ENCODE results near the gene OCA2. TPM values are rescaled to one million over a fixed set of nuclear protein-coding genes. Genes with fewer than 3 reads are reported as not detected.

OCA2 gene
- total RNA-seq, 1 experiment from 2014 or later, result 0.09 TPM

DNA sequence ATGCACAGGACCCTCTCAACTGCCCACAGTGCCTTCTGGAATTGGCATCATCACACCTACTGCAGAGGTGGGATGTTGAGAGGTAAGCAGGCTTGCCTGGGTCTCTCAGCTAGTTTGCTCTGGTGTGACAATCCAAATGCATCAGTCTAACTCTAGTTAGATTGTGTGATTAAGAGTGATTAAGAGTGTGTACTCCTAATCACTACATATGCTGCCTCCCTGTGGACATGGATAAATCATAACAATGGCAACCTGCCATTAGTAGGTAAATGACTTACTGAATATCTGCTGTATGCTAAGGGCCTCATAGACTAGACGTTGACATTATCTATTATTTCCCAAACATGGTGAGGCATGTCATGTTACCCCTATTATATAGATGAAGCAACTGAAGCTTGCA lies 342.1 kb downstream of the OCA2 start:
- DNase-seq (ENCODE audit: low spot score), result no peak
- intact Hi-C loops (cut with micrococcal nuclease; ENCODE audit: unreplicated experiment), result no loop called here
- Histone ChIP-seq H3K4me3 (ENCODE audit: low read depth, low read length, poor library complexity, severe bottlenecking) (no peak overlapping the region), H3K4me1 (ENCODE audit: insufficient read depth, low read length, poor library complexity, severe bottlenecking) (no peaks in the 10 kb centered on the region), H3K27ac (ENCODE audit: low read depth, low read length, poor library complexity, severe bottlenecking) (no peak overlapping the region), H3K27me3 (replicated peaks; ENCODE audit: insufficient read depth, low read depth, low read length, poor library complexity) (no peaks in the 10 kb centered on the region), H3K36me3 (ENCODE audit: insufficient read depth, low read length, poor library complexity, severe bottlenecking) (no peaks in the 10 kb centered on the region), H3K9me3 (ENCODE audit: low read depth, low read length, poor library complexity, severe bottlenecking) (peaks cover 66% of the 10 kb centered on the region)
- ChIA-PET CTCF (no interaction called here), POLR2A (ENCODE audit: low non-redundant PET) (no interaction called here)
- no TSS peak for BruUV-seq (replicated peaks)
- TF ChIP-seq, protein P1, sequence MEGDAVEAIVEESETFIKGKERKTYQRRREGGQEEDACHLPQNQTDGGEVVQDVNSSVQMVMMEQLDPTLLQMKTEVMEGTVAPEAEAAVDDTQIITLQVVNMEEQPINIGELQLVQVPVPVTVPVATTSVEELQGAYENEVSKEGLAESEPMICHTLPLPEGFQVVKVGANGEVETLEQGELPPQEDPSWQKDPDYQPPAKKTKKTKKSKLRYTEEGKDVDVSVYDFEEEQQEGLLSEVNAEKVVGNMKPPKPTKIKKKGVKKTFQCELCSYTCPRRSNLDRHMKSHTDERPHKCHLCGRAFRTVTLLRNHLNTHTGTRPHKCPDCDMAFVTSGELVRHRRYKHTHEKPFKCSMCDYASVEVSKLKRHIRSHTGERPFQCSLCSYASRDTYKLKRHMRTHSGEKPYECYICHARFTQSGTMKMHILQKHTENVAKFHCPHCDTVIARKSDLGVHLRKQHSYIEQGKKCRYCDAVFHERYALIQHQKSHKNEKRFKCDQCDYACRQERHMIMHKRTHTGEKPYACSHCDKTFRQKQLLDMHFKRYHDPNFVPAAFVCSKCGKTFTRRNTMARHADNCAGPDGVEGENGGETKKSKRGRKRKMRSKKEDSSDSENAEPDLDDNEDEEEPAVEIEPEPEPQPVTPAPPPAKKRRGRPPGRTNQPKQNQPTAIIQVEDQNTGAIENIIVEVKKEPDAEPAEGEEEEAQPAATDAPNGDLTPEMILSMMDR (conservative IDR thresholded peaks at IDR 0.05; ENCODE audit: low read depth, low read length), result no peak
- no peak for TF ChIP-seq EZH2 (IDR thresholded peaks at IDR 0.05; ENCODE audit: borderline replicate concordance, low read depth, low read length, poor library complexity, severe bottlenecking)

- intact Hi-C loops (cut with micrococcal nuclease; ENCODE audit: unreplicated experiment), result no loop called here
- TF ChIP-seq, protein P1 (conservative IDR thresholded peaks at IDR 0.05; ENCODE audit: low read depth, low read length), result no peak
- no peak for TF ChIP-seq EZH2 (IDR thresholded peaks at IDR 0.05; ENCODE audit: borderline replicate concordance, low read depth, low read length, poor library complexity, severe bottlenecking)
- Histone ChIP-seq H3K4me1 (ENCODE audit: insufficient read depth, low read length, poor library complexity, severe bottlenecking) (no peaks in the 10 kb centered on the region), H3K27me3 (replicated peaks; ENCODE audit: insufficient read depth, low read depth, low read length, poor library complexity) (no peaks in the 10 kb centered on the region), H3K9me3 (ENCODE audit: low read depth, low read length, poor library complexity, severe bottlenecking) (peaks cover 59% of the 10 kb centered on the region), H3K27ac (ENCODE audit: low read depth, low read length, poor library complexity, severe bottlenecking) (no peak overlapping the region), H3K36me3 (ENCODE audit: insufficient read depth, low read length, poor library complexity, severe bottlenecking) (no peaks in the 10 kb centered on the region), H3K4me3 (ENCODE audit: low read depth, low read length, poor library complexity, severe bottlenecking) (no peak overlapping the region)
- ChIA-PET CTCF (no interaction called here), POLR2A (ENCODE audit: low non-redundant PET) (no interaction called here)
- DNase-seq (ENCODE audit: low spot score), result no peak
- BruUV-seq (replicated peaks), result no TSS peak
Measured at GRCh38 chr15:27752691-27753090, 346.4 kb downstream of the OCA2 start.

DNA sequence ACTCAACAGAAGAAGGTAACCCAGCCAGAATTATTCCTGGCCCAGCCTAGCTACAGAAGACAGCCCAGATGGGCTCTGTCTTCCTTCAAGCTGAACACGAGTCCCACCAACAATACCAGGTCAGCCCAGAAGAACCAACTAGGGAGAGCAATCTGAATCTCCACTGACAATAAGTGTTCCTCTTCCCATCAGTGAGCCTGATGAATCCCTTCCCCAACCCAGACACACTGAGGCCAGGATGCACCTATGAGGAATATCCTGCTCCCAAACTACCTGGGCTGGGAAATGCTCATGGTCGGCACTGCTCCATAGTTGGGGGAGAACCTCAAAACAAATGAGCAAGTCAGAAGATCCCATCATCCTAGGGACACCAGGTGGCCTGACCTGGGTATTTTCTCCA lies 351.1 kb downstream of the OCA2 start:
- intact Hi-C loops (cut with micrococcal nuclease; ENCODE audit: unreplicated experiment), result no loop called here
- H3K9me3 ChIP-seq (ENCODE audit: low read depth, low read length, poor library complexity, severe bottlenecking), result peaks cover 63% of the 10 kb centered on the region
- no peak for TF ChIP-seq EZH2 (IDR thresholded peaks at IDR 0.05; ENCODE audit: borderline replicate concordance, low read depth, low read length, poor library complexity, severe bottlenecking)
- no peaks in the 10 kb centered on the region for H3K27me3 ChIP-seq (replicated peaks; ENCODE audit: insufficient read depth, low read depth, low read length, poor library complexity)
- ChIA-PET CTCF (no interaction called here), POLR2A (ENCODE audit: low non-redundant PET) (no interaction called here)
- no peak overlapping the region for H3K27ac ChIP-seq (ENCODE audit: low read depth, low read length, poor library complexity, severe bottlenecking)
- DNase-seq (ENCODE audit: low spot score), result no peak
- no peak overlapping the region for H3K4me3 ChIP-seq (ENCODE audit: low read depth, low read length, poor library complexity, severe bottlenecking)
- BruUV-seq (replicated peaks), result no TSS peak
- H3K4me1 ChIP-seq (ENCODE audit: insufficient read depth, low read length, poor library complexity, severe bottlenecking), result no peaks in the 10 kb centered on the region
- no peaks in the 10 kb centered on the region for H3K36me3 ChIP-seq (ENCODE audit: insufficient read depth, low read length, poor library complexity, severe bottlenecking)

DNA sequence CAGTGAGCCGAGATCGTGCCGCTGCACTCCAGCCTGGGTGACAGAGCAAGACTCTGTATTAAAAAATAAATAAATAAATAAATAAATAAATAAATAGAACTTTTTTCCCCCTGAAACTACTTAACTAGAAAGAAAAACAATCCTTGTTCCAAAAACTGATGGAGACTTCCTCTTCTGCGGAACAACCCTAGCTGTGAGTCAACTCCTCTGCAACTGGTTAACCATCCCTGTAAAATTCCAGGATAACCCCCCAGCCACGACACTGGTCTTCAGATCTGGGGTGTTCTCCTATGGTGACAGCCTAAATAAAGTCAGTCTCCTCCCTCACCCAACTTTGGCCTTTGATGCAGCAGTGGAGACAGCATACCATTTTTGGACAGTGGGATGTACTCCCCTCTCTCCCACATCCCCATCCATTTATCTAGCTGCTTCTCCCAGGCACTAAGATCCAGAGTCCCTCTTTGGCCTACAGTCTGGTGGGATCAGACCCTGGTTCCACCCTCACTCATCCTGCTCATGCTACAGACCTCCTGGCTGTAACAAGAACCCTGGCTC lies 352.6 kb downstream of the OCA2 start:
- no peaks in the 10 kb centered on the region for H3K4me1 ChIP-seq (ENCODE audit: insufficient read depth, low read length, poor library complexity, severe bottlenecking)
- no peaks in the 10 kb centered on the region for H3K36me3 ChIP-seq (ENCODE audit: insufficient read depth, low read length, poor library complexity, severe bottlenecking)
- H3K27ac ChIP-seq (ENCODE audit: low read depth, low read length, poor library complexity, severe bottlenecking), result no peak overlapping the region
- no peaks in the 10 kb centered on the region for H3K27me3 ChIP-seq (replicated peaks; ENCODE audit: insufficient read depth, low read depth, low read length, poor library complexity)
- TF ChIP-seq, protein P1 (conservative IDR thresholded peaks at IDR 0.05; ENCODE audit: low read depth, low read length), result no peak
- TF ChIP-seq EZH2 (IDR thresholded peaks at IDR 0.05; ENCODE audit: borderline replicate concordance, low read depth, low read length, poor library complexity, severe bottlenecking), result no peak
- CTCF ChIA-PET, result no interaction called here
- no TSS peak for BruUV-seq (replicated peaks)
- DNase-seq (ENCODE audit: low spot score), result no peak
- intact Hi-C loops (cut with micrococcal nuclease; ENCODE audit: unreplicated experiment), result no loop called here
- no peak overlapping the region for H3K4me3 ChIP-seq (ENCODE audit: low read depth, low read length, poor library complexity, severe bottlenecking)
- POLR2A ChIA-PET (ENCODE audit: low non-redundant PET), result no interaction called here
- peaks cover 65% of the 10 kb centered on the region for H3K9me3 ChIP-seq (ENCODE audit: low read depth, low read length, poor library complexity, severe bottlenecking)
